ENCODE measurements around the gene DNAH10. TPM values are rescaled to one million over a fixed set of nuclear protein-coding genes. Genes with fewer than 3 reads are reported as not detected.
A peak's percentile ranks its signal among the peaks of the same experiment; 100 is the strongest.

DNAH10 gene
- total and polyA plus RNA-seq, 2 of the 13 experiments (the other 11 are each of a cell fraction or from before 2014, with no cell fraction given), result 0.01 to 0.02 TPM

GRCh38 chr12:123971770-123972456, 209.8 kb downstream of the DNAH10 start (continued):
- TF ChIP-seq TAF15 (IDR thresholded peaks at IDR 0.05; ENCODE audit: low read depth, low read length, poor library complexity, severe bottlenecking) (no peak), ZNF224 (CRISPR knock-in tag; IDR thresholded peaks at IDR 0.05) (no peak), KDM5A (IDR thresholded peaks at IDR 0.05; ENCODE audit: borderline replicate concordance, low read length) (no peak; the same call in 1 of the 2 replicates), ZXDC (CRISPR knock-in tag; IDR thresholded peaks at IDR 0.05) (no peak), ARID2 (CRISPR knock-in tag; IDR thresholded peaks at IDR 0.05; ENCODE audit: borderline replicate concordance) (no peak), KDM2A (CRISPR knock-in tag; IDR thresholded peaks at IDR 0.05; ENCODE audit: borderline replicate concordance, low read depth) (peak; percentile 52; the same call in 1 of the 2 replicates), RXRA (CRISPR knock-in tag; IDR thresholded peaks at IDR 0.05) (no peak), ZBTB26 (CRISPR knock-in tag; IDR thresholded peaks at IDR 0.05; ENCODE audit: borderline replicate concordance) (no peak), ZNF678 (CRISPR knock-in tag; IDR thresholded peaks at IDR 0.05) (no peak), MAF1 (CRISPR knock-in tag; IDR thresholded peaks at IDR 0.05; ENCODE audit: borderline replicate concordance) (no peak), PAXIP1 (CRISPR knock-in tag; conservative IDR thresholded peaks at IDR 0.05) (no peak)
- TF ChIP-seq, protein P1, sequence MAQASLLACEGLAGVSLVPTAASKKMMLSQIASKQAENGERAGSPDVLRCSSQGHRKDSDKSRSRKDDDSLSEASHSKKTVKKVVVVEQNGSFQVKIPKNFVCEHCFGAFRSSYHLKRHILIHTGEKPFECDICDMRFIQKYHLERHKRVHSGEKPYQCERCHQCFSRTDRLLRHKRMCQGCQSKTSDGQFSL (CRISPR knock-in tag; IDR thresholded peaks at IDR 0.05), result no peak
- TF ChIP-seq, protein P2, sequence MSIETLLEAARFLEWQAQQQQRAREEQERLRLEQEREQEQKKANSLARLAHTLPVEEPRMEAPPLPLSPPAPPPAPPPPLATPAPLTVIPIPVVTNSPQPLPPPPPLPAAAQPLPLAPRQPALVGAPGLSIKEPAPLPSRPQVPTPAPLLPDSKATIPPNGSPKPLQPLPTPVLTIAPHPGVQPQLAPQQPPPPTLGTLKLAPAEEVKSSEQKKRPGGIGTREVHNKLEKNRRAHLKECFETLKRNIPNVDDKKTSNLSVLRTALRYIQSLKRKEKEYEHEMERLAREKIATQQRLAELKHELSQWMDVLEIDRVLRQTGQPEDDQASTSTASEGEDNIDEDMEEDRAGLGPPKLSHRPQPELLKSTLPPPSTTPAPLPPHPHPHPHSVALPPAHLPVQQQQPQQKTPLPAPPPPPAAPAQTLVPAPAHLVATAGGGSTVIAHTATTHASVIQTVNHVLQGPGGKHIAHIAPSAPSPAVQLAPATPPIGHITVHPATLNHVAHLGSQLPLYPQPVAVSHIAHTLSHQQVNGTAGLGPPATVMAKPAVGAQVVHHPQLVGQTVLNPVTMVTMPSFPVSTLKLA (IDR thresholded peaks at IDR 0.05), result no peak
- TF ChIP-seq, protein P3, sequence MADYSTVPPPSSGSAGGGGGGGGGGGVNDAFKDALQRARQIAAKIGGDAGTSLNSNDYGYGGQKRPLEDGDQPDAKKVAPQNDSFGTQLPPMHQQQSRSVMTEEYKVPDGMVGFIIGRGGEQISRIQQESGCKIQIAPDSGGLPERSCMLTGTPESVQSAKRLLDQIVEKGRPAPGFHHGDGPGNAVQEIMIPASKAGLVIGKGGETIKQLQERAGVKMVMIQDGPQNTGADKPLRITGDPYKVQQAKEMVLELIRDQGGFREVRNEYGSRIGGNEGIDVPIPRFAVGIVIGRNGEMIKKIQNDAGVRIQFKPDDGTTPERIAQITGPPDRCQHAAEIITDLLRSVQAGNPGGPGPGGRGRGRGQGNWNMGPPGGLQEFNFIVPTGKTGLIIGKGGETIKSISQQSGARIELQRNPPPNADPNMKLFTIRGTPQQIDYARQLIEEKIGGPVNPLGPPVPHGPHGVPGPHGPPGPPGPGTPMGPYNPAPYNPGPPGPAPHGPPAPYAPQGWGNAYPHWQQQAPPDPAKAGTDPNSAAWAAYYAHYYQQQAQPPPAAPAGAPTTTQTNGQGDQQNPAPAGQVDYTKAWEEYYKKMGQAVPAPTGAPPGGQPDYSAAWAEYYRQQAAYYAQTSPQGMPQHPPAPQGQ (CRISPR knock-in tag; IDR thresholded peaks at IDR 0.05; ENCODE audit: borderline replicate concordance), result no peak
- TF ChIP-seq, protein P4, sequence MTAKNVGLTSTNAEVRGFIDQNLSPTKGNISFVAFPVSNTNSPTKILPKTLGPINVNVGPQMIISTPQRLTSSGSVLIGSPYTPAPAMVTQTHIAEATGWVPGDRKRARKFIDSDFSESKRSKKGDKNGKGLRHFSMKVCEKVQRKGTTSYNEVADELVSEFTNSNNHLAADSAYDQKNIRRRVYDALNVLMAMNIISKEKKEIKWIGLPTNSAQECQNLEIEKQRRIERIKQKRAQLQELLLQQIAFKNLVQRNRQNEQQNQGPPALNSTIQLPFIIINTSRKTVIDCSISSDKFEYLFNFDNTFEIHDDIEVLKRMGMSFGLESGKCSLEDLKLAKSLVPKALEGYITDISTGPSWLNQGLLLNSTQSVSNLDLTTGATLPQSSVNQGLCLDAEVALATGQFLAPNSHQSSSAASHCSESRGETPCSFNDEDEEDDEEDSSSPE (CRISPR knock-in tag; IDR thresholded peaks at IDR 0.05), result no peak
